ENCODE results near the gene WIZ.
A peak's percentile ranks its signal among the peaks of the same experiment; 100 is the strongest.
"Not testable (repeated sequence)": the region's sequence is repeated elsewhere in the genome, so short reads cannot be mapped to it uniquely, and the experiment has no call there.

WIZ gene

GRCh38 chr19:15397236-15397635, 52.5 kb downstream of the WIZ start:
- H3K4me3 ChIP-seq (ENCODE audit: control insufficient read depth, low read depth, low read length) = no peak overlapping the region
- no peak for DNase-seq (ENCODE audit: low read depth)
- no peak for TF ChIP-seq CTCF (IDR thresholded peaks at IDR 0.05; ENCODE audit: control insufficient read depth, insufficient read depth, low read depth, low read length, missing control alignments)

DNA sequence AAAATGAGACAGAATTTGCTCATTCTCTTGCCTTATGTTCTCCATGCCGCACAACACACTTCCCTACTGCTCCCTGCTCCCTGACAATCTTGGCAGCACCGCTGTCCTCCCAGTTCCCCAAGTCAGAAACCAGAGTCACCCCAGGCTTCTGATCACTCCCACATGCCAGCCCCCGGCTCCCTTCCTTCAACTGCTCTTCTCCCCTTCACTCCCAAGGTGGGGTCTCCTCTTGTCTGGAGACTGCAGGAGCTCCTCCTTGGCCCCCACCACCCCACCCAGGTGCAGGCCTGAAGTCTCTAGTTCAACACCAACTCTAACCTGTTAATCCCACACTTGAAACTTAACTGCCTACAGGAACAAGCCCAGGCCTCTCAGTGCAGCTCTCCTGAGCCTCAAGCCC, 53.3 kb downstream of the WIZ start:
- H3K4me3 ChIP-seq (ENCODE audit: control insufficient read depth, low read depth, low read length) = no peak overlapping the region
- DNase-seq (ENCODE audit: low read depth) = no peak
- TF ChIP-seq CTCF (IDR thresholded peaks at IDR 0.05; ENCODE audit: control insufficient read depth, insufficient read depth, low read depth, low read length, missing control alignments) = no peak

- not testable (repeated sequence) for DNase-seq (ENCODE audit: low read depth); H3K4me3 ChIP-seq (ENCODE audit: control insufficient read depth, low read depth, low read length)
Observed at GRCh38 chr19:15395251-15395650, 54.5 kb downstream of the WIZ start.

- TF ChIP-seq CTCF (IDR thresholded peaks at IDR 0.05; ENCODE audit: control insufficient read depth, insufficient read depth, low read depth, low read length, missing control alignments) = no peak
- no peak for DNase-seq (ENCODE audit: low read depth)
- no peak overlapping the region for H3K4me3 ChIP-seq (ENCODE audit: control insufficient read depth, low read depth, low read length)
Observed at GRCh38 chr19:15394426-15394825, 55.3 kb downstream of the WIZ start.

GRCh38 chr19:15393963-15394362, 55.8 kb downstream of the WIZ start:
- no peak for TF ChIP-seq CTCF (IDR thresholded peaks at IDR 0.05; ENCODE audit: control insufficient read depth, insufficient read depth, low read depth, low read length, missing control alignments)
- DNase-seq (ENCODE audit: low read depth) = peak; percentile 20
- H3K4me3 ChIP-seq (ENCODE audit: control insufficient read depth, low read depth, low read length) = no peak overlapping the region

- no peak overlapping the region for H3K4me3 ChIP-seq (ENCODE audit: control insufficient read depth, low read depth, low read length)
- no peak for DNase-seq (ENCODE audit: low read depth)
- no peak for TF ChIP-seq CTCF (IDR thresholded peaks at IDR 0.05; ENCODE audit: control insufficient read depth, insufficient read depth, low read depth, low read length, missing control alignments)
Observed at GRCh38 chr19:15390814-15391213, 58.9 kb downstream of the WIZ start.

DNA sequence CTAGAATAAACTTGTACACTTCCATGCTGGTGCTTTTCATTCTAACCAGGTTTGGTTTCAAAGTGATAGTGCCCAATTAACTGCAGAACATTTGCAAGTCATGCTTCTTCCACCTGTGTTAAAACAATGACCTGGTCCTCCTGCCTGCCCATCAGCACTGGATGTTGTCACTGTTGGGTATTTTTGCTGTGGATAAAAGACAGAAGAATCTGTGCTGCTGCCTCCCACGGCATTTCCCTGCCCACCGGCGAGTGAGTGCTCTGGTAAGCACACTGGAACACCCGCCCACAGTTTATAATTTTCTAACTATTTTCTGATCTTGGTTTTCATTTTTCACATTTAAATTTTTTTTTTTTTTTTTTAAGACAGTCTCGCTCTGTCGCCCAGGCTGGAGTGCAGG, 67.9 kb downstream of the WIZ start:
- no peak for TF ChIP-seq CTCF (IDR thresholded peaks at IDR 0.05; ENCODE audit: control insufficient read depth, insufficient read depth, low read depth, low read length, missing control alignments)
- H3K4me3 ChIP-seq (ENCODE audit: control insufficient read depth, low read depth, low read length) = no peak overlapping the region
- DNase-seq (ENCODE audit: low read depth) = no peak
